Heart left ventricle (tissue), 13 donors: ENCODE results near the gene S1PR2.

Experiments used
- CTCF ChIP-seq, 12 donors: fragments of 200-600 bp; sonication (generic) in 4 of 12; IDR thresholded peaks; one replicate each; pipeline versions ENCODE4 v1.5.0 to v1.8.0; 2018 to 2022; ENCODE audit warnings: antibody characterized with exemption in 12 of 12, mild to moderate bottlenecking in 5 of 12
- POLR2A ChIP-seq, 2 donors: fragments of 450-650 bp; IDR thresholded peaks; one replicate each; pipeline ENCODE4 v1.6.1; 2017; ENCODE audit warnings: antibody characterized with exemption in 2 of 2, mild to moderate bottlenecking in 2 of 2, moderate library complexity in 2 of 2
- donor health status: ischemic (EF 13 %, LVEDD 7.1; RV severe dilation, severe dysfunction).
- donor health status: DM: no; HTN: yes; CAD: no.
- donor health status: DM: no; HTN: no; CAD: no.
- donor health status: ischemic (EF 25% LVEDD 6.9; RV normal size, moderate dysfunction).
- donor health status: ischemic (EF 25% LVEDD 5.7; RV mildly dilated, moderate dysfunction).
- donor health status: ischemic (EF 35%, LVEDD 5.7; RV mildly dilated, moderate dysfunction).
- donor health status: nonischemic (EF 11% LVEDD 7.7; RV severe dilation, severe dysfunction).
- donor health status: DM: yes; HTN: yes; CAD: no.
- donor health status: PGD.
- donor health status: ischemic (EF 29% LVEDD 5.4; RV normal size, mild dysfunction).
- donor health status: nonischemic (EF 23%, LVEDD 6.1; RV moderate dilation, normal function).

GRCh38 chr19:10274589-10274988, 43.5 kb upstream of the S1PR2 start:
- no peak for TF ChIP-seq CTCF (IDR thresholded peaks at IDR 0.05)
- TF ChIP-seq POLR2A (IDR thresholded peaks at IDR 0.05), result no peak
